Epithelial cell of proximal tubule (primary cell): ENCODE data around the gene SCYL3. TPM values are rescaled to one million over a fixed set of nuclear protein-coding genes. Genes with fewer than 3 reads are reported as not detected.
A peak's percentile ranks its signal among the peaks of the same experiment; 100 is the strongest.

ENCODE experiments used
- DNase-seq: peaks from one replicate; pipeline ENCODE4 v3.0.0-alpha.2; 2011; ENCODE audit warnings: low read depth
- H3K4me3 ChIP-seq: 2 replicates; pipeline ENCODE4 v1.5.1; 2011; ENCODE audit warnings: low read depth, mild to moderate bottlenecking, low read length
- total RNA-seq: library from RNA; depleted of rRNA; stranded (reverse); fragments of >200 nt; gene quantifications from 2 replicates; pipeline ENCODE4 v1.2.3, GENCODE V29; 2015
- TF ChIP-seq, protein P1 (sequence below): conservative IDR thresholded peaks from 2 replicates; pipeline ENCODE4 v1.5.1; 2012; ENCODE audit warnings: low read depth, mild to moderate bottlenecking, low read length

SCYL3 gene, protein sequence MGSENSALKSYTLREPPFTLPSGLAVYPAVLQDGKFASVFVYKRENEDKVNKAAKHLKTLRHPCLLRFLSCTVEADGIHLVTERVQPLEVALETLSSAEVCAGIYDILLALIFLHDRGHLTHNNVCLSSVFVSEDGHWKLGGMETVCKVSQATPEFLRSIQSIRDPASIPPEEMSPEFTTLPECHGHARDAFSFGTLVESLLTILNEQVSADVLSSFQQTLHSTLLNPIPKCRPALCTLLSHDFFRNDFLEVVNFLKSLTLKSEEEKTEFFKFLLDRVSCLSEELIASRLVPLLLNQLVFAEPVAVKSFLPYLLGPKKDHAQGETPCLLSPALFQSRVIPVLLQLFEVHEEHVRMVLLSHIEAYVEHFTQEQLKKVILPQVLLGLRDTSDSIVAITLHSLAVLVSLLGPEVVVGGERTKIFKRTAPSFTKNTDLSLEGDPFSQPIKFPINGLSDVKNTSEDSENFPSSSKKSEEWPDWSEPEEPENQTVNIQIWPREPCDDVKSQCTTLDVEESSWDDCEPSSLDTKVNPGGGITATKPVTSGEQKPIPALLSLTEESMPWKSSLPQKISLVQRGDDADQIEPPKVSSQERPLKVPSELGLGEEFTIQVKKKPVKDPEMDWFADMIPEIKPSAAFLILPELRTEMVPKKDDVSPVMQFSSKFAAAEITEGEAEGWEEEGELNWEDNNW
- 4.2 and 4.9 TPM in 2 replicates for total RNA-seq

DNA sequence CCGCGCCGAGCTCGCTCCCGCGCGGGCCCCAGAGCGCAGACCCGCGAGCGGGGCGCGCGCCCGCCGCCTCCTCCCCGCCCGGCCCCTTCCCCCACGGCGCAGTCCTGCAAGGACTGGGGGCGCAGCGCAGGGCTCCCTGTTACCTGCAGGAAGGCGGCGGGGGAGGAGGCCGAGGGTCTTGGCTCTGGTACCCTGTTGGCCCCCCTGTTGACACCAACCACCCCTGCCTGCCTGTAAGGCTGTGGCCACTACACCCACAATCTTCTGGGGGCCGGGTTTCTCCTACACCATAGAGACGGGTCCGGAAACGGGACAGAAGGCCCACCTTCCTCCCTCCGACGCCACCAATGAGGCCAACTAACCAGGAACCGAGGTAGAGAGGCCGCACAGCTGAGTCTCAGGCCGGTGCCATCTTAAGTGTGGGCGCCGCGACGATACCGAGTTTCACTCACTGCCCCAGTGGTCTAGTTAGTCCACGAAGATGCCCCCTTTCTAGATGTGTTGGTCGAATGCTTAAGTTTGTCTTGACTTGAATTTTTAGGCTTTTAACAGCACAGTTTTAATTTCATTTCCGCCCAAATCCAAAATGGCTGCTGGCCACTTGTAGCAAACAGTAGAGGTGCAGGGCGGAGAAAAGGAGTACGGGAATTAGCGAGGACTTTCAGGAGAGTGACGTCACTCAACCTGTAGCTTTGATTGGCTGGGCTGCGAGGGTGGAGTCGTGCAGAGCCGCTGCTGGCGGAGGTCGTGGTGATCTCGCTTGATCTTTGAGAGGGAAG is at the start of gene SCYL3:
Gene SCYL3, minus strand, starts transcription at position 252 of the 779 bp plus-strand sequence. CDS start 5,056 bp downstream, outside the sequence.
- peak; percentile 97 for DNase-seq
- TF ChIP-seq, protein P1, sequence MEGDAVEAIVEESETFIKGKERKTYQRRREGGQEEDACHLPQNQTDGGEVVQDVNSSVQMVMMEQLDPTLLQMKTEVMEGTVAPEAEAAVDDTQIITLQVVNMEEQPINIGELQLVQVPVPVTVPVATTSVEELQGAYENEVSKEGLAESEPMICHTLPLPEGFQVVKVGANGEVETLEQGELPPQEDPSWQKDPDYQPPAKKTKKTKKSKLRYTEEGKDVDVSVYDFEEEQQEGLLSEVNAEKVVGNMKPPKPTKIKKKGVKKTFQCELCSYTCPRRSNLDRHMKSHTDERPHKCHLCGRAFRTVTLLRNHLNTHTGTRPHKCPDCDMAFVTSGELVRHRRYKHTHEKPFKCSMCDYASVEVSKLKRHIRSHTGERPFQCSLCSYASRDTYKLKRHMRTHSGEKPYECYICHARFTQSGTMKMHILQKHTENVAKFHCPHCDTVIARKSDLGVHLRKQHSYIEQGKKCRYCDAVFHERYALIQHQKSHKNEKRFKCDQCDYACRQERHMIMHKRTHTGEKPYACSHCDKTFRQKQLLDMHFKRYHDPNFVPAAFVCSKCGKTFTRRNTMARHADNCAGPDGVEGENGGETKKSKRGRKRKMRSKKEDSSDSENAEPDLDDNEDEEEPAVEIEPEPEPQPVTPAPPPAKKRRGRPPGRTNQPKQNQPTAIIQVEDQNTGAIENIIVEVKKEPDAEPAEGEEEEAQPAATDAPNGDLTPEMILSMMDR: no peak
- peak within 1 kb of the TSS; percentile 91 for H3K4me3 ChIP-seq

DNA sequence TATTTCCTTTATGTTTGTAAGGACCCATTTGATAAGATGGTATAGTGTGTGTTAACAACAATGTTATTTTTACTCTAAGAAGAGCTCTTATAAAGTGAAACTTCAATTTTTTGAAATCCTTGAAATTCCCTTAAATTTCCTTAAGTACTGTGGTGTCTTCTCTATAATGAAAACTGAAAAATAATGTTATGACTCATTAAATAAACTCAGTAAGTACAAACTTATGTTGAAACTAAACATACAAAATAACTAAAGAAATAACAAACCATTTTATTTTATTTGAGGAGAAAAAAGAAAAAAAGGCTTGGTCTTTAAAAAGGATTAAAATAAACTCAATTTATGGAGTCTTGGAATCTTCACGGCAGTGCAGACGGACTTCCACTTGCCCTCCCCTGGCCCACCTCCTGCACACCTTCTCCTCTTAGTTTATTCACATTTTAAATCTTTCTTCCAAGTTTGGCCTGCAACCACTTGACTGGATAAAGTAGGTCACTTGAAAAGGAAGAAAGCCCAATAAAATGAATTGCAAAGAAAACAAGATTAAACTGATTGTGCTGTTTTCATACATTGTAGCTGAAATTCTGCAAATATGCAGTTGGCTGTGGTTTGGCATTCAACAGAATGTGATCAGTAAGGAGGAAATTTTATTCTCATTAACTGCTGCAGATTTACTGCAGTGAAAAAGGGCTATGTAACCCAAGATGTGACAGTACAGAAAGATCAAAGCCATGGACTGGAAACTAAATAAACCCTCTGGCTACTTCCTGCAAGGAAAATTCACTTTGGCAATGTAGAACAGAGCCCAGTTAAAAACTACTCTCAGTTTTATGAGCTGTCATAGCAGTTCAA is 48.5 kb upstream of the SCYL3 start:
- TF ChIP-seq, protein P1: no peak
- no peak for DNase-seq
- no peak overlapping the region for H3K4me3 ChIP-seq

DNA sequence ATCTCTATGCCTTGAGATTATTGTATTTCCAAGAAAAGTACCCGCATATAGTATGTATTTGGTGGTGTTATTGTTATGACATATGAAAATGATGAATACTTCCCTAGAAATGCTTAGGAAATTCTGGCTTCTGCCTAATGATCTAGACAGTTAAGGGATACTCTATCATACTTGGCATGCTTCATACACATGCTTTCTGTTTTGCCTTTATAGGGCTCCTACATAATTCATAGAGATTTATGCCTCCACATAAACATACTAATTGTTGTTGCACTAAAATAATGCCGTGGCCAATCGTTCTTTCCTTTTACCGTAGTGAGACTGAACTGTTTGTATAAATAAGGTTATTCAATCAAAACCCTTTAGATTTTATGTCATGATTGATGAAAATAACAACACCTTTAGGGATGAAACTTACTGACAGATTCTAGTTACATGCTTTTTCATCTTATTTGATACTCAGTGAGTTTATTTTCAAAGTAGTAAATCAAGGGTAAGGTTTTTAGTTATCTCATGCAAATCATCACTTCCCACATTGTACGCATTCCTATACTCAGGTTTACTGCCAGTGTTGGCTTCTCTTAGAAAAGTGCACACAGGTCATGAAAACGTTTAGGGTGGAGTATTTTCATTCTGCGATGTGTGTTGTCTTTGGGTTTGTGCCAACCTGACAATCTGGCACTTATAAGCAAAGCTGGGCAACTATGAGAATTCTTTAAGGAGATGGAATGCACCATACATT is 40.5 kb upstream of the SCYL3 start:
- TF ChIP-seq, protein P1: no peak
- DNase-seq: no peak
- H3K4me3 ChIP-seq: no peak overlapping the region

DNA sequence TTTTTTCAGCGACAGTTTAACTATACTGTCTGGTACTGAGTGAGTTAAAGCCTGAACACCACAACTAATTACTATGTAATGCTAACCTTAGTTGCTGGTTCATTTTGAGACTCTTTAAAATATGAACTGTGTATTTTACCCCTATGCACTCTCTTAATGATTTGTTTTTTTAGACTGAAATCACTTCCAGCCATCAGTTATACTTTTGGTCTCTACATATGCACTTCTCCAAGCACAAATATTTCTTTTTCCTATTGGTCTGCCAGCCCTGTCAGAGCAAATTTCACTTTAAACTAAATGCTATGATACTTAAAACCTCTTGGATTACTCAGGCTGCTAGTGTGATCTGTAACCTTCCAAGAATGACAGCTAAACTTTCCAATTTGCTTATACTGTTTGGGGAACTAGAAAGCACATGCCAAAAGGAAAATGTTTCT is 38.1 kb upstream of the SCYL3 start:
- TF ChIP-seq, protein P1: no peak
- no peak for DNase-seq
- no peak overlapping the region for H3K4me3 ChIP-seq

DNA sequence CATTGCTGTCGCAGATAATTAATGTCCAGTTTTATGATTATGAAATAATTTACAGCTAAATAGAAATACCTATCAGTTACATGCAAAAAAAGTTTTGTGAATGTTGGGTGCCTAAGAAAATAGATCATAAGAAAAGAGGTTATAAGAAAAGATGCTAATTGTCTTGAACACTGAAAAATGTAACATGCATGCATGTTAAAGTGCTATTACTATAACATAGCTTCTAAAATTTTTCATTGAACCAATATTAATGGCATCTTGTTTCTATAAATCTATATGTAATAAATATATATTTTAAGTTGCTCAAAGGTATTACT is 35.5 kb upstream of the SCYL3 start:
- H3K4me3 ChIP-seq: no peak overlapping the region
- no peak for DNase-seq
- TF ChIP-seq, protein P1: no peak
